Colonic mucosa (tissue), 4 donors: ENCODE data around the gene SUGCT. TPM values are rescaled to one million over a fixed set of nuclear protein-coding genes. Genes with fewer than 3 reads are reported as not detected.
"Not testable (repeated sequence)": the region's sequence is repeated elsewhere in the genome, so short reads cannot be mapped to it uniquely, and the experiment has no call there.

Experiments used
- DNase-seq: peaks from one replicate; pipeline ENCODE4 v3.0.0-alpha.2; 2020
- H3K27ac ChIP-seq: fragments of 200-600 bp; one replicate; pipeline ENCODE4 v1.8.0; 2021
- H3K27me3 ChIP-seq: fragments of 200-600 bp; one replicate; pipeline ENCODE4 v1.8.0; 2021
- H3K36me3 ChIP-seq: fragments of 200-600 bp; one replicate; pipeline ENCODE4 v1.8.0; 2021
- H3K4me1 ChIP-seq: fragments of 200-600 bp; one replicate; pipeline ENCODE4 v1.8.0; 2021; ENCODE audit warnings: mild to moderate bottlenecking
- H3K4me3 ChIP-seq: fragments of 200-600 bp; one replicate; pipeline ENCODE4 v1.8.0; 2021
- H3K9ac ChIP-seq, 2 donors: one replicate each; pipeline ENCODE4 v1.7.0; 2013; ENCODE audit warnings: control low read depth in 2 of 2, low read depth in 2 of 2, low read length in 2 of 2
- H3K9me3 ChIP-seq: fragments of 200-600 bp; one replicate; pipeline ENCODE4 v1.8.0; 2021
- intact Hi-C: fragments of 100-400 bp; cut with DNase I; formaldehyde crosslinking; loops from one replicate; pipeline ENCODE4 v1.14.1; 2022
- total RNA-seq, 2 donors: library from RNA; stranded (reverse); fragmentation: NEBNext Ultra II Directional in 1 of 2; extraction: Animal tissue kit (Norgen Biotek cat#: 25700) in 1 of 2; gene quantifications; one replicate each; pipeline ENCODE4 v1.2.1, GENCODE V29; 2021
- TF ChIP-seq, protein P1 (sequence below): fragments of 200-600 bp; IDR thresholded peaks from one replicate; pipeline ENCODE4 v1.8.0; 2022; ENCODE audit warnings: antibody characterized with exemption, mild to moderate bottlenecking
- donor health status: healthy.
- donor health status: DM: no; HTN: no; CAD: no.
- donor health status: DM: no; HTN: no; CAD: no.

Gene SUGCT
- total RNA-seq, 2 donors from 2014 or later, result 3.6 to 15.1 TPM

DNA sequence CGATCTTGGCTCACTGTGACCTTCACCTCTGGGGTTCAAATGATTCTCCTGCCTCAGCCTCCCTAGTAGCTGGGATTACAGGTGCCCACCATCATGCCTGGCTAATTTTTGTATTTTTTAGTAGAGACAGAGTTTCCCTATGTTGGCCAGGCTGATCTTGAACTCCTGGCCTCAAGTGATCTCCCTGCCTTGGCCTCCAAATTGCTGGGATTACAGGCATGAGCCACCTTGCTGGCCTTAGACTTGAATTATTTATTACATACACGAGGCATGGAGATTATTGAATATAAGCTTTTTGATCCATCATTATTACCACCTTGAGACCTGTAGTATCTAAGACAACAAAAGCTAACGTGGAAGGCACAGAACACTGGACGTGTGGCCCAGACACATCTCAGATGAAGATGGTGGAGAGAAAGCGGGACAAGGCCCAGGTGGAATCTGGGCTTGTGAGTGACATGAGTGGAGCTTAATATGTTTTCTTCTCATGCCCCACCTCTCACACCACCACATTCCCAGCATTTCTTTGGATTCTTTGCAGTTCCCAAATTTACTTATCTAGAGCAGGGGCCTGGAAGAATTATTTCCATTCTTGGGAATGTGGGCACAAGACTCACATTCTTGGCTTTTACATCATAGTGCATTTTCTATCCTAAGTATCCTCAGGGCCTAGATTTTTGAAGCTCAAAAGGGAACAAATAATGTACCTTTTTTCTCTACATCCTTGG is 76.6 kb downstream of the SUGCT start:
- DNase-seq, result no peak
- no peaks in the 10 kb centered on the region for H3K9me3 ChIP-seq
- intact Hi-C loops, result no loop called here
- TF ChIP-seq, protein P1, sequence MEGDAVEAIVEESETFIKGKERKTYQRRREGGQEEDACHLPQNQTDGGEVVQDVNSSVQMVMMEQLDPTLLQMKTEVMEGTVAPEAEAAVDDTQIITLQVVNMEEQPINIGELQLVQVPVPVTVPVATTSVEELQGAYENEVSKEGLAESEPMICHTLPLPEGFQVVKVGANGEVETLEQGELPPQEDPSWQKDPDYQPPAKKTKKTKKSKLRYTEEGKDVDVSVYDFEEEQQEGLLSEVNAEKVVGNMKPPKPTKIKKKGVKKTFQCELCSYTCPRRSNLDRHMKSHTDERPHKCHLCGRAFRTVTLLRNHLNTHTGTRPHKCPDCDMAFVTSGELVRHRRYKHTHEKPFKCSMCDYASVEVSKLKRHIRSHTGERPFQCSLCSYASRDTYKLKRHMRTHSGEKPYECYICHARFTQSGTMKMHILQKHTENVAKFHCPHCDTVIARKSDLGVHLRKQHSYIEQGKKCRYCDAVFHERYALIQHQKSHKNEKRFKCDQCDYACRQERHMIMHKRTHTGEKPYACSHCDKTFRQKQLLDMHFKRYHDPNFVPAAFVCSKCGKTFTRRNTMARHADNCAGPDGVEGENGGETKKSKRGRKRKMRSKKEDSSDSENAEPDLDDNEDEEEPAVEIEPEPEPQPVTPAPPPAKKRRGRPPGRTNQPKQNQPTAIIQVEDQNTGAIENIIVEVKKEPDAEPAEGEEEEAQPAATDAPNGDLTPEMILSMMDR, result no peak
- no peaks in the 10 kb centered on the region for H3K4me1 ChIP-seq
- no peak overlapping the region for H3K27ac ChIP-seq
- no peak overlapping the region for H3K4me3 ChIP-seq
- no peaks in the 10 kb centered on the region for H3K36me3 ChIP-seq
- H3K9ac ChIP-seq, result no peak overlapping the region
- no peaks in the 10 kb centered on the region for H3K27me3 ChIP-seq

DNA sequence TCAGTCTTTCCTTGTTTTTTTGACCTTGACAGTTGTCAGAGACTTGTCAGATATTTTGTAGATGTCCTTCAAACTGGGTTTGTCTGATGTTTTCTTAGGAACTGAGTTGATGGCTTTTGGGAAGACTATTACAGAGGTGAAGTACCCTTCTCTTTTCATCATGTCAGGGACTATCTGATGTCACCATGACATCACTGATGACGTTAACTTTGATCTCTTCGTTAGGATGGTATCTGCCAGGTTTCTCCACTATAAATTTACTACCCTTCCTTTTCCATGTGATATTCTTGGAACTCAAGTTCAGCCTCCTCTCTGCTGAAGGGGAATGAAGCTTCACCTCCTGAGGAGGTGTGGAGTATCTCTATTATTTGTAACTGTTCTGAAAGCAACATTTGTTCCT is 78.5 kb downstream of the SUGCT start:
- no peak for DNase-seq
- Histone ChIP-seq H3K36me3 (no peaks in the 10 kb centered on the region), H3K27ac (no peak overlapping the region), H3K9me3 (no peaks in the 10 kb centered on the region), H3K27me3 (no peaks in the 10 kb centered on the region), H3K4me3 (no peak overlapping the region), H3K9ac (no peak overlapping the region), H3K4me1 (no peaks in the 10 kb centered on the region)
- intact Hi-C loops, result no loop called here
- TF ChIP-seq, protein P1, result no peak

DNA sequence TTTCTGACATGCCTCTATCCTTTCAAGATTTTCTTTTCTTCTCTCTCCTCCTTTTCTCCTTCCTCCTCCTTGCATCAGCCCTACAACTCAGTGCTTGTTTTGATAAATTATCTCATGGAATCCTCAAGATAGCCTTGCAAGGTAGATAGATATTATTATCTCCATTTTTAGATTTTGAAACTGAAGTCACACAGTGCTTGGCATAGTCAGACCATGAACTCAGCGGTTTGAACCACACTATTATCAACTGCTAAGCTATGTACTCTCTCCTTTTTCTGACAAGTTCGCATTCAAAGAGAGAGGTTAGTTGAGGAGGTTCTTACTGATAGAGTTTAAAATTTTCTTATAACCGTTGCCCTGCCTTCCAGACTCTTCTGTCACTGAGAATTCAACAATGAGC is 79.1 kb downstream of the SUGCT start:
- intact Hi-C loops, result no loop called here
- no peak overlapping the region for H3K4me3 ChIP-seq
- no peak overlapping the region for H3K9ac ChIP-seq
- H3K36me3 ChIP-seq, result no peaks in the 10 kb centered on the region
- TF ChIP-seq, protein P1, result no peak
- no peaks in the 10 kb centered on the region for H3K9me3 ChIP-seq
- no peaks in the 10 kb centered on the region for H3K27me3 ChIP-seq
- no peak overlapping the region for H3K27ac ChIP-seq
- DNase-seq, result no peak
- H3K4me1 ChIP-seq, result no peaks in the 10 kb centered on the region

DNA sequence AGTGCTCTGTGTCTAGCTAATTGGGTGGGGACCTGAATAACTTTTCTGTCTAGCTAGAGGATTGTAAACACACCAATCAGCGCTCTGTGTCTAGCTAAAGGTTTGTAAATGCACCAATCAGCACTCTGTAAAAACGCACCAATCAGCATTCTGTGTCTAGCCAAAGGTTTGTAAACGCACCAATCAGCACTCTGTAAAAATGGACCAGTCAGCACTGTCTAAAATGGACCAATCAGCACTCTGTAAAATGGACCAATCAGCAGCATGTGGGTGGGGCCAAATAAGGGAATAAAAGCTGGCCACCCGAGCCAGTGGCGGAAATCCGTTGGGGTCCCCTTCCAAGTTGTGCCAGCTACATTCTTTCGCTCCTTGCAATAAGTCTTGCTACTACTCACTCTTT is 83.8 kb downstream of the SUGCT start:
- H3K9ac ChIP-seq, H3K9me3 ChIP-seq, intact Hi-C loops: not testable (repeated sequence)

DNA sequence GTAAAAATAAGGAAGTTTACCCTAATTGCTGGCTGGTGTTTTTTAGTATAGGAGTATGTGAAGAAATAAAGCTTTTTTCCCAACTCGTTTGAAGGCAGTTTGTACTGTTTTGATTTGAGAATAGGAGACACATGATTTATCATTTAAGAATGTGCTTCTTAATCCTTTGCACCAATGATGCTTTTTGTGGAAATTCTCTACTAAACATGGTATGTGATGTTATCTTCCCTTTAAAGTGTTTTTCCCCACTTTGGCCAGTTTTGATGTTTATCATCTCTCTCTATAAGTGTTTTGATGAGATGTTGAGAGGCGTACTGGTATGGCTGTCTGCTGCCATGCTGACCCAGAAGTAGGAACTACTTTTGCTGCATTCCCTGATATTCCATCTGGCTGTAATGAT is 85.1 kb downstream of the SUGCT start:
- Histone ChIP-seq H3K9me3 (no peaks in the 10 kb centered on the region), H3K4me1 (no peaks in the 10 kb centered on the region), H3K27ac (no peak overlapping the region), H3K4me3 (no peak overlapping the region), H3K36me3 (no peaks in the 10 kb centered on the region), H3K9ac (no peak overlapping the region), H3K27me3 (no peaks in the 10 kb centered on the region)
- intact Hi-C loops, result no loop called here
- no peak for DNase-seq
- TF ChIP-seq, protein P1, result no peak

More for the DNA sequence above, 83.8 kb downstream of the SUGCT start:
- not testable (repeated sequence) for H3K4me1 ChIP-seq, H3K27ac ChIP-seq, H3K4me3 ChIP-seq, H3K36me3 ChIP-seq, DNase-seq, H3K27me3 ChIP-seq

DNA sequence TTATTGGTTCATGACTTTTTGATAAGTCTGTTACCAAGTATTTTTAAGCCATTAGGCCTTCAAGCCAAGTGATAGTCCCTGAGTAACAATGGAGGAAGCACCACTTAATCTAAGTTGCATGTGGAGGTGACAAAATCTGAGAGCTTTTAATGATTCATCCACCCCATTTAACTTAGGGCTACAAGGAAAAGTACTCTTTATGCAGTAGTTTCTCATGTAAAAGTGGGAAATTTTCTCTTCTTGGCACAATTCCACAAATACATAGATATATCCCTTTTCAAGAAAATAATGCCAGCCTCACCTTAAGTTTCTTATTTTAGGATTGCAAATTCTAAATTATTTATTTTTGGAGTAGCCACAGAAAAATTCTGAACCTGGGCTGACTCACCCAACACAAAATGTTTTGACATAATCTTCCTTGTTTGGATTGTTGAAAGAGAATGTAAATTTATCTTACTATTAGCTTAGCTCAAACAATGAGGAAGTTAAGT is 85.7 kb downstream of the SUGCT start:
- intact Hi-C loops, result no loop called here
- H3K9me3 ChIP-seq, result no peaks in the 10 kb centered on the region
- no peak overlapping the region for H3K27ac ChIP-seq
- H3K9ac ChIP-seq, result no peak overlapping the region
- H3K4me1 ChIP-seq, result no peaks in the 10 kb centered on the region
- no peak for DNase-seq
- TF ChIP-seq, protein P1, result no peak
- no peaks in the 10 kb centered on the region for H3K27me3 ChIP-seq
- H3K36me3 ChIP-seq, result no peaks in the 10 kb centered on the region
- no peak overlapping the region for H3K4me3 ChIP-seq
